ENCODE results near the gene RAD18.

DNA sequence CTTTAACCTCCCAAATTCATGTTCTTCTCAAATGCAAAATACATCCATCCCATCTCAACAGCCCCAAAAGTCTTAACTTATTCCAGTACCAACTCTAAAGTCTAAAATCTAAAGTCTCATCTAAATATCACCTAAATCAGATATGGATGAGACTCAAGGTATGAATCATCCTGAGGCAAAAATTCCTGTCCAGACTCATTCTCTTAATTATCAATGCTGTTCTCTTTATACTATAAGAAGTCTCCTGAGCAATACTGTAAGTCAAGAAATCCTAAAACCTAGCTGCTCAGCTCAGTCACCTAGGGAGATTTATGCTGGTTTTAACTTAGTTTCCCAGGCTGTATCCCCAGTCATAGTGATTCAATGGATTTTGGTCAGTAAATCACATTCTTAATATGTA, 11.1 kb downstream of the RAD18 start:
- TF ChIP-seq, protein P1, sequence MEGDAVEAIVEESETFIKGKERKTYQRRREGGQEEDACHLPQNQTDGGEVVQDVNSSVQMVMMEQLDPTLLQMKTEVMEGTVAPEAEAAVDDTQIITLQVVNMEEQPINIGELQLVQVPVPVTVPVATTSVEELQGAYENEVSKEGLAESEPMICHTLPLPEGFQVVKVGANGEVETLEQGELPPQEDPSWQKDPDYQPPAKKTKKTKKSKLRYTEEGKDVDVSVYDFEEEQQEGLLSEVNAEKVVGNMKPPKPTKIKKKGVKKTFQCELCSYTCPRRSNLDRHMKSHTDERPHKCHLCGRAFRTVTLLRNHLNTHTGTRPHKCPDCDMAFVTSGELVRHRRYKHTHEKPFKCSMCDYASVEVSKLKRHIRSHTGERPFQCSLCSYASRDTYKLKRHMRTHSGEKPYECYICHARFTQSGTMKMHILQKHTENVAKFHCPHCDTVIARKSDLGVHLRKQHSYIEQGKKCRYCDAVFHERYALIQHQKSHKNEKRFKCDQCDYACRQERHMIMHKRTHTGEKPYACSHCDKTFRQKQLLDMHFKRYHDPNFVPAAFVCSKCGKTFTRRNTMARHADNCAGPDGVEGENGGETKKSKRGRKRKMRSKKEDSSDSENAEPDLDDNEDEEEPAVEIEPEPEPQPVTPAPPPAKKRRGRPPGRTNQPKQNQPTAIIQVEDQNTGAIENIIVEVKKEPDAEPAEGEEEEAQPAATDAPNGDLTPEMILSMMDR (tag by site-specific recombination; IDR thresholded peaks at IDR 0.05): no peak
- TF ChIP-seq ZNF707 (tag by site-specific recombination; IDR thresholded peaks at IDR 0.05): no peak
- TF ChIP-seq, protein P2, sequence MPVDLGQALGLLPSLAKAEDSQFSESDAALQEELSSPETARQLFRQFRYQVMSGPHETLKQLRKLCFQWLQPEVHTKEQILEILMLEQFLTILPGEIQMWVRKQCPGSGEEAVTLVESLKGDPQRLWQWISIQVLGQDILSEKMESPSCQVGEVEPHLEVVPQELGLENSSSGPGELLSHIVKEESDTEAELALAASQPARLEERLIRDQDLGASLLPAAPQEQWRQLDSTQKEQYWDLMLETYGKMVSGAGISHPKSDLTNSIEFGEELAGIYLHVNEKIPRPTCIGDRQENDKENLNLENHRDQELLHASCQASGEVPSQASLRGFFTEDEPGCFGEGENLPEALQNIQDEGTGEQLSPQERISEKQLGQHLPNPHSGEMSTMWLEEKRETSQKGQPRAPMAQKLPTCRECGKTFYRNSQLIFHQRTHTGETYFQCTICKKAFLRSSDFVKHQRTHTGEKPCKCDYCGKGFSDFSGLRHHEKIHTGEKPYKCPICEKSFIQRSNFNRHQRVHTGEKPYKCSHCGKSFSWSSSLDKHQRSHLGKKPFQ (tag by site-specific recombination; IDR thresholded peaks at IDR 0.05): no peak
- TF ChIP-seq ZNF335 (tag by site-specific recombination; conservative IDR thresholded peaks at IDR 0.05): no peak
- TF ChIP-seq ZBTB21 (tag by site-specific recombination; IDR thresholded peaks at IDR 0.05): no peak
- no peak for TF ChIP-seq ZNF830 (tag by site-specific recombination; IDR thresholded peaks at IDR 0.05; ENCODE audit: low read depth)
- TF ChIP-seq TRIM28 (IDR thresholded peaks at IDR 0.05; ENCODE audit: borderline replicate concordance, low read length): no peak
- TF ChIP-seq BCL11B (tag by site-specific recombination; IDR thresholded peaks at IDR 0.05; ENCODE audit: low read depth): no peak
- TF ChIP-seq ZNF175 (tag by site-specific recombination; IDR thresholded peaks at IDR 0.05): no peak
- TF ChIP-seq ZNF341 (tag by site-specific recombination; IDR thresholded peaks at IDR 0.05; ENCODE audit: low read depth): no peak
- no peak for TF ChIP-seq GLI2 (tag by site-specific recombination; IDR thresholded peaks at IDR 0.05; ENCODE audit: borderline replicate concordance, low read depth)
